OCI-LY7 (cell line): Measurements from ENCODE around the gene METTL25B. TPM values are rescaled to one million over a fixed set of nuclear protein-coding genes. Genes with fewer than 3 reads are reported as not detected.
A peak's percentile ranks its signal among the peaks of the same experiment; 100 is the strongest.

Experiments used
- BruUV-seq: library from RNA; stranded (reverse); fragments of 400-500 nt; replicated peaks from 2 replicates; lab custom pipeline; 2021; lab: Mats Ljungman, UMichigan
- CTCF ChIA-PET: fragments of 300-600 bp; sonication (Branson Sonifier 250); formaldehyde crosslinking; loops from one replicate; lab custom pipeline; 2022; ENCODE audit warnings: antibody characterized with exemption; ENCODE audit not compliant: unreplicated experiment; lab: Charles Lee
- POLR2A ChIA-PET: fragments of 300-600 bp; sonication (Branson Sonifier 250); formaldehyde crosslinking; loops from one replicate; lab custom pipeline; 2022; ENCODE audit warnings: antibody characterized with exemption; lab: Charles Lee
- DNase-seq: peaks from one replicate; pipeline ENCODE4 v3.0.0-alpha.2; 2015; ENCODE audit warnings: low spot score
- H2AFZ ChIP-seq: fragments of 200-600 bp; sonication (generic), shearing (Covaris generic); 2 replicates; pipeline ENCODE4 v1.6.1; 2014; ENCODE audit warnings: mild to moderate bottlenecking, antibody characterized with exemption, low read length, moderate library complexity
- H3K27ac ChIP-seq: fragments of 200-600 bp; sonication (generic); 2 replicates; pipeline ENCODE4 v1.5.1; 2014; ENCODE audit warnings: mixed run types, low read depth, mild to moderate bottlenecking, moderate library complexity, low read length, inconsistent platforms; ENCODE audit not compliant: poor library complexity, severe bottlenecking
- H3K36me3 ChIP-seq: fragments of 200-600 bp; sonication (generic); 2 replicates; pipeline ENCODE4 v1.6.1; 2014; ENCODE audit warnings: mild to moderate bottlenecking, antibody characterized with exemption, low read length, moderate library complexity, mixed read lengths; ENCODE audit not compliant: insufficient read depth
- H3K4me1 ChIP-seq: fragments of 200-600 bp; sonication (generic); 2 replicates; pipeline ENCODE4 v1.5.1; 2014; ENCODE audit warnings: mild to moderate bottlenecking, low read length; ENCODE audit not compliant: insufficient read depth, poor library complexity, severe bottlenecking
- H3K4me2 ChIP-seq: fragments of 200-600 bp; sonication (generic); 2 replicates; pipeline ENCODE4 v1.6.1; 2014; ENCODE audit warnings: mild to moderate bottlenecking, low read length
- H3K4me3 ChIP-seq: fragments of 200-600 bp; sonication (generic); 2 replicates; pipeline ENCODE4 v1.5.1; 2014; ENCODE audit warnings: mild to moderate bottlenecking, low read depth, low read length; ENCODE audit not compliant: poor library complexity, severe bottlenecking
- H3K79me2 ChIP-seq: fragments of 200-600 bp; sonication (generic); 2 replicates; pipeline ENCODE4 v1.6.1; 2016; ENCODE audit warnings: low read depth, mild to moderate bottlenecking, low read length, moderate library complexity, mixed read lengths; ENCODE audit not compliant: insufficient read depth
- H3K9me2 ChIP-seq: fragments of 200-600 bp; sonication (generic); 2 replicates; pipeline ENCODE4 v1.6.1; 2016; ENCODE audit warnings: mild to moderate bottlenecking, low read length, mixed read lengths; ENCODE audit not compliant: insufficient read depth
- H3K9me3 ChIP-seq: fragments of 200-600 bp; sonication (generic); 2 replicates; pipeline ENCODE4 v1.6.1; 2014; ENCODE audit warnings: mild to moderate bottlenecking, mixed run types, low read length, mixed read lengths
- H4K20me1 ChIP-seq: fragments of 200-600 bp; sonication (generic); 2 replicates; pipeline ENCODE4 v1.6.1; 2014; ENCODE audit warnings: mild to moderate bottlenecking, antibody characterized with exemption, low read length, moderate library complexity, mixed read lengths; ENCODE audit not compliant: insufficient read depth
- EZH2phosphoT487 ChIP-seq: fragments of 200-600 bp; sonication (generic); IDR thresholded peaks from 2 replicates; pipeline ENCODE4 v1.6.1; 2018; ENCODE audit warnings: low read depth, borderline replicate concordance, mild to moderate bottlenecking, mixed run types, antibody characterized with exemption, low read length, moderate library complexity, mixed read lengths
- intact Hi-C: fragments of 100-400 bp; cut with micrococcal nuclease; formaldehyde crosslinking; loops from one replicate; pipeline ENCODE4 v1.10.0; 2022; ENCODE audit not compliant: unreplicated experiment
- total RNA-seq, 2 experiments: library from RNA; depleted of rRNA in 1 of 2; stranded (reverse); fragments of >200 nt in 1 of 2; shearing (Covaris generic) in 1 of 2; gene quantifications; 2 replicates each; pipeline ENCODE4 v1.2.3, GENCODE V29; 2014 to 2022
- TF ChIP-seq, protein P1 (sequence below): fragments of 200-600 bp; sonication (generic); conservative IDR thresholded peaks from 2 replicates; pipeline ENCODE4 v1.5.1; 2014; ENCODE audit warnings: mild to moderate bottlenecking, antibody characterized with exemption, low read length, moderate library complexity, mixed read lengths

METTL25B gene
- total RNA-seq, 2 experiments from 2014 or later: 24.7 to 45.6 TPM

DNA sequence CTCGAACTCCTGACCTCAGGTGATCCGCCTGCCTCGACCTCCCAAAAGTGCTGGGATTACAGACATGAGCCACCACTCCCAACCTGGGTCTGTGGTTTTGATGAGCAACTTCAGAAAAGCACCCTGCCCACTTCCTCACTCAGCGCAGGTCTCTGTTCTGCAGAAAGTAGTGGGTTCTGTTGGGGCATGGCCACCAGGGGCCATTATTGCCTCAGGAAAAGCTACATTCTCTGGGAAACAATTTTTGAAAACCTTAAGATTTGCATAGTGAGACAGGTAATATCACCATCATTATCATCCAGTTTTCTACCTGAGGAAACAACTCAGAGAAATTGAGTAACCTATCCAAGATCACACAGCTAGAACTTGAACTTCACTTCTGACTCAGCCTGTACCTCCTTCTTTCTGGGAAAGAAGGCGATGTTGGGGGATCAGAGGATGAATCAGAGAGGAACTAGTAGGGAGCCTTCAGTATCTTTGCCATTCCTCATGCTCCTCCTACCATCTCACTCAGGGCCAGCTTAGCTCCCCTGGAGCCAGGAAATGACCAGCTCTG lies 44.0 kb upstream of the METTL25B start:
- BruUV-seq: no TSS peak
- no peak for DNase-seq
- Histone ChIP-seq H3K9me3 (no peaks in the 10 kb centered on the region), H3K27ac (no peak overlapping the region), H3K79me2 (no peaks in the 10 kb centered on the region), H3K4me2 (no peak overlapping the region), H3K9me2 (no peaks in the 10 kb centered on the region), H2AFZ (no peak overlapping the region), H3K36me3 (no peaks in the 10 kb centered on the region), H3K4me1 (peaks cover 3% of the 10 kb centered on the region), H3K4me3 (no peak overlapping the region), H4K20me1 (no peaks in the 10 kb centered on the region)
- ChIA-PET POLR2A (no interaction called here), CTCF (no interaction called here)
- intact Hi-C loops: loop anchor here (10.0 kb wide), 1 partner anchor 110 kb away; no protein-coding TSS in a partner anchor
- no peak for TF ChIP-seq EZH2phosphoT487
- TF ChIP-seq, protein P1, sequence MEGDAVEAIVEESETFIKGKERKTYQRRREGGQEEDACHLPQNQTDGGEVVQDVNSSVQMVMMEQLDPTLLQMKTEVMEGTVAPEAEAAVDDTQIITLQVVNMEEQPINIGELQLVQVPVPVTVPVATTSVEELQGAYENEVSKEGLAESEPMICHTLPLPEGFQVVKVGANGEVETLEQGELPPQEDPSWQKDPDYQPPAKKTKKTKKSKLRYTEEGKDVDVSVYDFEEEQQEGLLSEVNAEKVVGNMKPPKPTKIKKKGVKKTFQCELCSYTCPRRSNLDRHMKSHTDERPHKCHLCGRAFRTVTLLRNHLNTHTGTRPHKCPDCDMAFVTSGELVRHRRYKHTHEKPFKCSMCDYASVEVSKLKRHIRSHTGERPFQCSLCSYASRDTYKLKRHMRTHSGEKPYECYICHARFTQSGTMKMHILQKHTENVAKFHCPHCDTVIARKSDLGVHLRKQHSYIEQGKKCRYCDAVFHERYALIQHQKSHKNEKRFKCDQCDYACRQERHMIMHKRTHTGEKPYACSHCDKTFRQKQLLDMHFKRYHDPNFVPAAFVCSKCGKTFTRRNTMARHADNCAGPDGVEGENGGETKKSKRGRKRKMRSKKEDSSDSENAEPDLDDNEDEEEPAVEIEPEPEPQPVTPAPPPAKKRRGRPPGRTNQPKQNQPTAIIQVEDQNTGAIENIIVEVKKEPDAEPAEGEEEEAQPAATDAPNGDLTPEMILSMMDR: 0 out of 2 replicates have a peak, but pooled peaks have one; percentile 20

DNA sequence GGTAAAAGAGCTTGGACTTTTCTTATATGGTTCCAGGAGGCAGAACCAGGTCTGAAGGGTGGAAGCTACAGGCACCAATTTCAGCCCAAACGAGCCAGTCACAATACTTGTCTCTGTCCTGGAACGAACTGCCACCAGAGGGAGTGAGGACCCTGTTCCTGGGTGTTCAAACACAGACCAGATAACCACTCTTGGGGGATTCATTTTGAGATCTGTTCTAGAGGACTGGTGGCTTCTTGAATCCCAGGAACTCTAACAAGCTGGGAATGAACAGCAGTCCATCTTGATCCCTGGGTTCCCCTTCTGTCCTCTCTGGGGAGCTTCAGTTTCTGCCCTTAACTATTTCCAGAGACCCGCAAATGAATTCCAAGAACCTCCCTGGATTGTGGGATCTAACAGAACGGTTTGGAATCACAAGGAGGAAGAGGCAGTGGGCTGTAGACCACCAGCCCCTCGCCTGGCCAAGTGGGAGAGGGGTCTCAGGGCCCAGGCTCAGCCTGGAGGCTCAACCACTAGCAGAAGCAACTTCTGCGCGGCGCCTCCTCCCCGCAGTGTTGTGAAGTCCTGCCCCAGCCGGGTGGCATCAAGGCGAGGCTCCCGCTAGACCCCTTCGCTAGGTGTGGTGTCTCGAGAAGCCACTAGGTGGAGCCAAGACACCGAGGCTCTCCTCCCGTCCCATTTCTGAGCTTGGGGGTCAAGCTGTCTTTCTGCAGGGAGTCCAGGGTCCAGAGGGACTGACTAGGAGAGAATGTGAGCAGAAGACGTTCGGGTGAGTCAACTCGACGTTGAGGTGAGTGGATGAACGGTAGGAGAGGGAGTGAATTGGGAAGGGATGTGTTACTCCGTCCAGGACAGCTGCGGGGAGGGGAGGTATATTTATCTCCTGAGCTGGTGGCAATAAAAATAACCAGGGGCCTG lies 39.0 kb upstream of the METTL25B start:
- intact Hi-C loops: loop anchor here (1.0 to 10.0 kb wide), 5 partner anchors 17 to 201 kb away; partner anchors contain the start of gene NTRK1
- H3K36me3 ChIP-seq: no peaks in the 10 kb centered on the region
- H3K9me3 ChIP-seq: no peaks in the 10 kb centered on the region
- peak overlapping the region; percentile 61 for H3K4me2 ChIP-seq
- H4K20me1 ChIP-seq: no peaks in the 10 kb centered on the region
- H3K9me2 ChIP-seq: no peaks in the 10 kb centered on the region
- peak; percentile 86 for DNase-seq
- H3K4me1 ChIP-seq: peaks cover 17% of the 10 kb centered on the region
- ChIA-PET CTCF (interaction anchor here (0.5 to 3.2 kb wide), 14 partner anchors 11 to 468 kb away, joined by 3 to 36 read pairs (median 4); partner anchors contain the start of genes CRABP2, ISG20L2 and MRPL24), POLR2A (interaction anchor here (0.6 to 1.1 kb wide), 2 partner anchors 38 to 310 kb away, joined by 3 read pairs; no protein-coding TSS in a partner anchor)
- TF ChIP-seq, protein P1: peak; percentile 81
- TF ChIP-seq EZH2phosphoT487: no peak
- H3K4me3 ChIP-seq: peak overlapping the region; percentile 18
- no TSS peak for BruUV-seq
- H2AFZ ChIP-seq: peak overlapping the region; percentile 70
- H3K79me2 ChIP-seq: no peaks in the 10 kb centered on the region
- H3K27ac ChIP-seq: no peak overlapping the region
